Ascending aorta (tissue), 2 donors: ENCODE data around the gene STRN. TPM values are rescaled to one million over a fixed set of nuclear protein-coding genes. Genes with fewer than 3 reads are reported as not detected.

Source experiments
- DNase-seq, 2 donors: peaks; one replicate each; pipeline ENCODE4 v3.0.0-alpha.2; 2019; ENCODE audit warnings: low spot score in 2 of 2
- H3K27ac ChIP-seq, 2 donors: fragments of 200-600 bp; sonication (generic); one replicate each; pipeline ENCODE4 v1.5.1; 2016 to 2017; ENCODE audit warnings: mild to moderate bottlenecking in 1 of 2
- H3K27me3 ChIP-seq: fragments of 200-600 bp; sonication (generic); one replicate; pipeline ENCODE4 v1.5.1; 2017
- H3K36me3 ChIP-seq, 2 donors: fragments of 200-600 bp; sonication (generic); one replicate each; pipeline ENCODE4 v1.5.1; 2016
- H3K4me1 ChIP-seq, 2 donors: fragments of 200-600 bp; sonication (generic); one replicate each; pipeline ENCODE4 v1.5.1; 2016 to 2017; ENCODE audit warnings: mild to moderate bottlenecking in 1 of 2
- H3K4me3 ChIP-seq, 2 donors: fragments of 200-600 bp; sonication (generic); one replicate each; pipeline ENCODE4 v1.5.1; 2016 to 2017; ENCODE audit warnings: mild to moderate bottlenecking in 1 of 2
- H3K9me3 ChIP-seq, 2 donors: fragments of 200-600 bp; sonication (generic); one replicate each; pipeline ENCODE4 v1.5.1; 2016
- intact Hi-C: fragments of 100-400 bp; cut with DNase I; formaldehyde crosslinking; loops from one replicate; pipeline ENCODE4 v1.15.1; 2023
- total RNA-seq: library from RNA; depleted of rRNA; stranded (reverse); fragments of >200 nt; gene quantifications from one replicate; pipeline ENCODE4 v1.1.0, GENCODE V29; 2016
- TF ChIP-seq, protein P1 (sequence below), 3 experiments: fragments of 200-600 bp in 2 of 3; fragments of 450-650 bp in 1 of 3; sonication (generic) in 2 of 3; IDR thresholded peaks; one replicate each; pipeline ENCODE4 v1.5.1; 2016 to 2019; ENCODE audit warnings: antibody characterized with exemption in 3 of 3, mild to moderate bottlenecking in 1 of 3, moderate library complexity in 1 of 3

Gene STRN
- total RNA-seq, 1 donor from 2014 or later, result 4.3 TPM

GRCh38 chr2:36824273-36824672 lies 142.1 kb downstream of the STRN start:
- no peaks in the 10 kb centered on the region for H3K36me3 ChIP-seq
- no peak overlapping the region for H3K4me3 ChIP-seq
- H3K4me1 ChIP-seq, result peaks cover 0 to 3% of the 10 kb centered on the region in 2 donors
- no peaks in the 10 kb centered on the region for H3K9me3 ChIP-seq
- no peak overlapping the region for H3K27ac ChIP-seq
- intact Hi-C loops, result no loop called here
- no peak for DNase-seq
- H3K27me3 ChIP-seq, result no peaks in the 10 kb centered on the region
- TF ChIP-seq, protein P1, sequence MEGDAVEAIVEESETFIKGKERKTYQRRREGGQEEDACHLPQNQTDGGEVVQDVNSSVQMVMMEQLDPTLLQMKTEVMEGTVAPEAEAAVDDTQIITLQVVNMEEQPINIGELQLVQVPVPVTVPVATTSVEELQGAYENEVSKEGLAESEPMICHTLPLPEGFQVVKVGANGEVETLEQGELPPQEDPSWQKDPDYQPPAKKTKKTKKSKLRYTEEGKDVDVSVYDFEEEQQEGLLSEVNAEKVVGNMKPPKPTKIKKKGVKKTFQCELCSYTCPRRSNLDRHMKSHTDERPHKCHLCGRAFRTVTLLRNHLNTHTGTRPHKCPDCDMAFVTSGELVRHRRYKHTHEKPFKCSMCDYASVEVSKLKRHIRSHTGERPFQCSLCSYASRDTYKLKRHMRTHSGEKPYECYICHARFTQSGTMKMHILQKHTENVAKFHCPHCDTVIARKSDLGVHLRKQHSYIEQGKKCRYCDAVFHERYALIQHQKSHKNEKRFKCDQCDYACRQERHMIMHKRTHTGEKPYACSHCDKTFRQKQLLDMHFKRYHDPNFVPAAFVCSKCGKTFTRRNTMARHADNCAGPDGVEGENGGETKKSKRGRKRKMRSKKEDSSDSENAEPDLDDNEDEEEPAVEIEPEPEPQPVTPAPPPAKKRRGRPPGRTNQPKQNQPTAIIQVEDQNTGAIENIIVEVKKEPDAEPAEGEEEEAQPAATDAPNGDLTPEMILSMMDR (IDR thresholded peaks at IDR 0.05), result no peak

DNA sequence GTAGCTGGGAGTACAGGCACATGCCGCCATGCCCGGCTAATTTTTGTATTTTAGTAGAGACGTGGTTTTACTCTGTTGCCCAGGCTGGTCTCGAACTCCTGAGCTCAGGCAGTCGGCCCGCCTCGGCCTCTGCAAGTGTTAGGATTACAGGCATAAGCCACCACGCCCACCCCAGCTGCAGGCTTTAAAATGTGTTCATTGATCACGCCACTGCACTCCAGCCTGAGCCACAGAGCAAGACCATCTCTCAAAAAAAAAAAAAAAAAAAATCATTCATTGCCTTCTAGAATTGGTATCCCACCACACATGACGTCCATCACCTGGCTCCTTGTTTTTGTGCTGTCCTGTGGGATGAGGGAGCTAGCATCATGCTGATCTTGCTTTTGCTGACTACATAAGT lies 142.5 kb downstream of the STRN start:
- Histone ChIP-seq H3K4me1 (peaks cover 0 to 3% of the 10 kb centered on the region in 2 donors), H3K36me3 (no peaks in the 10 kb centered on the region), H3K27ac (no peak overlapping the region), H3K4me3 (no peak overlapping the region), H3K27me3 (no peaks in the 10 kb centered on the region), H3K9me3 (no peaks in the 10 kb centered on the region)
- TF ChIP-seq, protein P1 (IDR thresholded peaks at IDR 0.05), result no peak
- DNase-seq, result no peak
- intact Hi-C loops, result no loop called here

- H3K27ac ChIP-seq, result no peak overlapping the region
- H3K4me1 ChIP-seq, result peaks cover 0 to 3% of the 10 kb centered on the region in 2 donors
- H3K36me3 ChIP-seq, result no peaks in the 10 kb centered on the region
- DNase-seq, result no peak
- TF ChIP-seq, protein P1 (IDR thresholded peaks at IDR 0.05), result no peak
- H3K27me3 ChIP-seq, result no peaks in the 10 kb centered on the region
- H3K4me3 ChIP-seq, result no peak overlapping the region
- no peaks in the 10 kb centered on the region for H3K9me3 ChIP-seq
- intact Hi-C loops, result no loop called here
Measured at GRCh38 chr2:36820942-36821605, 145.3 kb downstream of the STRN start.

DNA sequence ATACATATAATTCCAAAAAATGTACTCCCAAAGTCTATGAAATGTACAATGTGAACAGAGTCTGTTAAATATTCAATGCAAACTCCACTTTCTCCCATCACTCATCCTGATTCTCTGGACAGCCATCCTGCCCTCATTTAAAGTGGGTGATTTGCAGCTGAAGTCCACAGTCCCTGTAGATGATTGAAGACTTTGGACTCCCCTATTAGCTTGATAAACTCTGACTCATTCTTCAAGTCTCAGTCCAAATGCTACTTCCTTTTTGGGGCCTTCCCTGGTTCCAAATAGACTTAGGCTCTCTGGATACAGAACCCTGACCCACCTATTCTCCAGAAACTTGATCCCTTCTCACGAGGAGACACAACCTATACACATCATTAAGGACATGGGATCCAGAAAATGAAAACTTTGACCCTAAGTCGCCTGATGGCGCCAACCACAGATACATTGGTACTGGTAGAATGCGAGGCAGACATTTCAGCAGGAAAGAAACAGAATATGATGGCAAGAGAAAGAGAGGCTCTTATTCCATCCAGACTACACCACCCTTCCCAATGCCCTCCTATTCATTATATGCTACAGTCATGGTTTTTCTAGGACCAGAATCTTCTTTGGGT lies 147.1 kb downstream of the STRN start:
- TF ChIP-seq, protein P1 (IDR thresholded peaks at IDR 0.05), result no peak
- intact Hi-C loops, result no loop called here
- DNase-seq, result no peak
- Histone ChIP-seq H3K4me3 (no peak overlapping the region), H3K36me3 (no peaks in the 10 kb centered on the region), H3K27me3 (no peaks in the 10 kb centered on the region), H3K4me1 (peaks cover 0 to 3% of the 10 kb centered on the region in 2 donors), H3K9me3 (no peaks in the 10 kb centered on the region), H3K27ac (no peak overlapping the region)

- H3K9me3 ChIP-seq, result no peaks in the 10 kb centered on the region
- H3K27me3 ChIP-seq, result no peaks in the 10 kb centered on the region
- H3K36me3 ChIP-seq, result no peaks in the 10 kb centered on the region
- peaks cover 0 to 3% of the 10 kb centered on the region in 2 donors for H3K4me1 ChIP-seq
- no peak overlapping the region for H3K4me3 ChIP-seq
- intact Hi-C loops, result no loop called here
- TF ChIP-seq, protein P1 (IDR thresholded peaks at IDR 0.05), result no peak
- no peak for DNase-seq
- H3K27ac ChIP-seq, result no peak overlapping the region
Measured at GRCh38 chr2:36818542-36818941, 147.8 kb downstream of the STRN start.
